Measurements from ENCODE around the gene MAP2K6. TPM values are rescaled to one million over a fixed set of nuclear protein-coding genes. Genes with fewer than 3 reads are reported as not detected.

The MAP2K6 gene
- total and polyA plus RNA-seq, 2 of the 8 experiments (the other 6 are each of a cell fraction or from before 2014, with no cell fraction given): 11.0 to 44.1 TPM

DNA sequence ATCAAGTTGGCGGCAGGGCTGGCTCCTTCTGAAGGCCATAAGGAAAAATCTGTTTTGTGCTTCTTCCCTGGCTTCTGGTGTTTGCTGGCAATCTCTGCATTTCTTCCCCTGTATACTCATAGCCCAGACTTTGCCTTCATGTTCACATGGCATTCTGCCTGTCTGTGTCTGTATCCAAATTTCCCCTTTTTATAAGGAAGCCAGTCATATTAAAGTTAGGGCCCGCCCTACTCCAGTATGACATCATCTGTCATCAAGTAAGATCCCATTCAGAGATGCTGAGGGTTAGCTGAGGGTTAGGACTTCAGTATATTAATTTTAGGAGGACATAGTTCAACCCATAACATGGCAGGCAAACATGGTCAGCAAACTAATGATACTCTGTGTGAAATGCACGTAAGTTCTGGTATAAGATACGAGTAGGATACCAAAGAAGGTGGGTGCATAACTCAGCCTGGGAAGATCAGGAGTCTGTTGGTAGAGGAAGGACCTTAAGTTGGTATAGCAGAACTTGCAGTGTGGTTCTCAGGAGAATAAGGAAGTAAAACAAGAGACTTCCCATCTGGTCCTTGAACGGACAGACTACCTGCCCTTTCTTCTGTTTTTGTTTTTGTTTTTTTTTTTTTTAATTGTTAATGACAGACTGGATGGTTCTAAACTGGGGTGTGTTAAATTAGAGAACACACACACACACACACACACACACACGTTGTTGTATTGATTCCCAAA lies 13.9 kb downstream of the MAP2K6 start:
- FAIRE-seq: no peak
- no peak for TF ChIP-seq SIN3A (conservative IDR thresholded peaks at IDR 0.05 in 1 of 2, IDR thresholded peaks at IDR 0.05 in 1 of 2; ENCODE audit: low read depth in 1 of 2, low read length in 2 of 2)
- no peak for TF ChIP-seq CREB1 (IDR thresholded peaks at IDR 0.05)
- TF ChIP-seq YY1 (IDR thresholded peaks at IDR 0.05; ENCODE audit: low read depth, low read length): no peak
- no peaks in the 10 kb centered on the region for H3K9me3 ChIP-seq (ENCODE audit: insufficient read depth in 2 of 2, low read depth in 1 of 2, low read length in 1 of 2)

More for the DNA sequence above, 13.9 kb downstream of the MAP2K6 start:
- H3K27ac ChIP-seq (ENCODE audit: low read depth, low read length): no peak overlapping the region
- H4K8ac ChIP-seq (ENCODE audit: extremely low read depth, insufficient read depth, low read length): no peak overlapping the region
- ChIA-PET POLR2A (ENCODE audit: partially characterized antibody) (no interaction called here), CTCF (ENCODE audit: partially characterized antibody) (interaction anchor here (0.5 to 0.9 kb wide), 2 partner anchors 97 to 99 kb away, joined by 3 to 4 read pairs; no protein-coding TSS in a partner anchor)
- peaks cover 4 to 25% (median 12%) of the 10 kb centered on the region in 4 experiments for H3K4me1 ChIP-seq (replicated peaks in 1 of 4; ENCODE audit: control insufficient read depth in 3 of 4, insufficient read depth in 4 of 4, low read length in 3 of 4)
- H2BK120ac ChIP-seq (replicated peaks; ENCODE audit: low read depth, low read length): no peak overlapping the region
- no peak overlapping the region for H3K56ac ChIP-seq (replicated peaks; ENCODE audit: insufficient read length, low read depth, low read length)
- no peaks in the 10 kb centered on the region for H3K27me3 ChIP-seq (replicated peaks in 1 of 4; ENCODE audit: control insufficient read depth in 3 of 4, extremely low read depth in 1 of 4, insufficient read depth in 3 of 4, low read length in 3 of 4)
- no peaks in the 10 kb centered on the region for H3K23me2 ChIP-seq (ENCODE audit: low read depth, low read length)
- H2BK20ac ChIP-seq (ENCODE audit: low read length): no peak overlapping the region
- DNase-seq (ENCODE audit: low read depth in 1 of 2, low spot score in 2 of 2): no peak
- H3K79me2 ChIP-seq (ENCODE audit: control insufficient read depth in 1 of 2, insufficient read depth in 2 of 2, low read length in 2 of 2): peaks cover 0 to 41% of the 10 kb centered on the region in 2 experiments; a peak in 2 of 4 replicates
- H4K5ac ChIP-seq (ENCODE audit: insufficient read length, low read depth, low read length): no peak overlapping the region
- no peaks in the 10 kb centered on the region for H3K36me3 ChIP-seq (ENCODE audit: control insufficient read depth in 2 of 4, insufficient read depth in 4 of 4, low read length in 3 of 4)
- no peak overlapping the region for H4K91ac ChIP-seq (replicated peaks; ENCODE audit: insufficient read length, low read length)
- peaks cover 0 to 2% of the 10 kb centered on the region in 2 experiments for H4K20me1 ChIP-seq (replicated peaks in 1 of 2; ENCODE audit: control insufficient read depth in 1 of 2, insufficient read depth in 2 of 2, low read length in 2 of 2)
- WGBS, 2 experiments (ENCODE audit: extremely low coverage in 1 of 2, insufficient coverage in 1 of 2, insufficient read length in 1 of 2, insufficient replicate concordance in 2 of 2, low coverage in 1 of 2, low lambda C conversion rate in 2 of 2, missing lambda C conversion rate in 1 of 2): 85% methylated on average over 6 of the region's 6 CpGs; no CpG with 5 or more reads in 1 of the 2 experiments
- H3K14ac ChIP-seq (ENCODE audit: insufficient read length): no peak overlapping the region
- peak overlapping the region; percentile 53; the same call in 1 of the 2 replicates for H2BK5ac ChIP-seq (ENCODE audit: low read depth, low read length)
- H2BK12ac ChIP-seq (ENCODE audit: low read depth, low read length): peak overlapping the region; percentile 92
- no peak overlapping the region for H3K18ac ChIP-seq (ENCODE audit: extremely low read depth, low read length)
- no peak overlapping the region for H3K9ac ChIP-seq (replicated peaks in 1 of 4; ENCODE audit: extremely low read depth in 1 of 4, low read depth in 3 of 4, low read length in 3 of 4)
- no peak overlapping the region for H3K4me3 ChIP-seq (ENCODE audit: extremely low read depth in 1 of 4, insufficient read depth in 2 of 4, low read depth in 3 of 4, low read length in 4 of 4)
- no peak overlapping the region for H3K23ac ChIP-seq (ENCODE audit: insufficient read length)
- H3K4me2 ChIP-seq (ENCODE audit: insufficient read depth in 1 of 2, low read depth in 2 of 2, low read length in 2 of 2): no peak overlapping the region
- H3K4ac ChIP-seq (replicated peaks; ENCODE audit: insufficient read length, low read depth, low read length): no peak overlapping the region
- 0 out of 2 replicates have a peak overlapping the region, but pooled peaks have one; percentile 43 for H2AK5ac ChIP-seq (ENCODE audit: low read depth, low read length)
- H2BK15ac ChIP-seq (ENCODE audit: low read length): peak overlapping the region; percentile 2; the same call in 1 of the 2 replicates
- no peak overlapping the region for H2AFZ ChIP-seq (ENCODE audit: low read length)
- H3K79me1 ChIP-seq (ENCODE audit: low read depth, low read length): no peaks in the 10 kb centered on the region; the same call in 1 of the 2 replicates

All from H1 (cell line).